Measurements from ENCODE around the gene SLC9A7.

The SLC9A7 gene

GRCh38 chrX:46635186-46635585 is 123.7 kb downstream of the SLC9A7 start:
- no peak for TF ChIP-seq FOXP2 (optimal IDR thresholded peaks at IDR 0.05; ENCODE audit: borderline replicate concordance, extremely low read depth, extremely low read length, insufficient read depth)

GRCh38 chrX:46634577-46634976 is 124.3 kb downstream of the SLC9A7 start:
- TF ChIP-seq SIN3A (IDR thresholded peaks at IDR 0.05; ENCODE audit: borderline replicate concordance, insufficient read depth, low read length): no peak
- no peak for TF ChIP-seq REST (IDR thresholded peaks at IDR 0.05; ENCODE audit: insufficient read depth in 1 of 2, low read depth in 2 of 2, low read length in 2 of 2)
- TF ChIP-seq TAF1 (IDR thresholded peaks at IDR 0.05; ENCODE audit: borderline replicate concordance, insufficient read depth, low read length): no peak
- TF ChIP-seq FOXP2 (optimal IDR thresholded peaks at IDR 0.05; ENCODE audit: borderline replicate concordance, extremely low read depth, extremely low read length, insufficient read depth): no peak
- TF ChIP-seq POLR2AphosphoS5 (IDR thresholded peaks at IDR 0.05; ENCODE audit: low read depth, low read length): no peak

- TF ChIP-seq FOXP2 (optimal IDR thresholded peaks at IDR 0.05; ENCODE audit: borderline replicate concordance, extremely low read depth, extremely low read length, insufficient read depth) (no peak), SIN3A (IDR thresholded peaks at IDR 0.05; ENCODE audit: borderline replicate concordance, insufficient read depth, low read length) (no peak)
These were observed 128.8 kb downstream of the SLC9A7 start for GRCh38 chrX:46630141-46630540.

DNA sequence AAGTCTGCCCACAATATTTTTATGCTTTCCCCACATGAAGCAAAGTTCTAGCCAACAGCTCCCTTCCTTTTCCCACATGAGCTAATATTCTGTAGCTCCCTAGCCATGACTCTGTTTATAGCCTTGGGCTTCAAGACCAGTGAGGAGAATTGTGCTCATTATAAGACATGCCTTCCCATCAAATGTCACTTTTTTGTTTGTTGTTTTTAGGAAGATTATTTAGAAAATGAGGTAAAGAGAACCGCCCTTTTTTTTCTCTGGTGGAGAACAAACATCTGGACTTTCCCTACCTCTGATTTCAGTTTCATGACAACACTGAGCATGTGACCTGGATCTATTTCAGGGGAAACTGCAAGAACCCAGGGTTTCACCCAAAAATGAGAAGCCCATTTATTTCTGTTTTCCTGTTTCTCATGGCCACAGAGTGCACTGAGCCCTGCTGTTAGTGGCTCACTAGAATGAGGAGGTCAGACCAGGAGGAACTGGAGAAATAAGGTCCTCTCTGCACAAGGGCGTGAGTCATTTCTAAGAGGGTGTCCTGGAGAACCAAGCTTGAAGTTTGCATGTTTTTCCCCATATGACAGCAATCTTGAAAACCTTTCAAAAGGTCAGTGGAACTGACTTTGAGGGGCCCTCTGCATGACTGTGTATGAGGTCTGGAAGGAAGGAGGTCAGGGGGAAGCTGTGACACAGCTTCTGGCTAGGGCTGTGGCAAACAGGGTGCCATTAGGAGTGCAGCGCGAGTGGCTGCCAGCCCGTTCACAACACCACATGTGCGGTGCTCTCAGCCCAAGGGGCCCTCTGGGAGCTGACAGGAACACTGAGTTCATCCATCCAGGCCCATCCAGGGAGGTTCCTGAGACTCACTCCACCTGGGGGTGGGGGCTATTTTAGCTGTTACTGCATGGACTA is 130.2 kb downstream of the SLC9A7 start:
- TF ChIP-seq TAF1 (IDR thresholded peaks at IDR 0.05; ENCODE audit: borderline replicate concordance, insufficient read depth, low read length): no peak
- TF ChIP-seq REST (IDR thresholded peaks at IDR 0.05; ENCODE audit: insufficient read depth in 1 of 2, low read depth in 2 of 2, low read length in 2 of 2): no peak
- TF ChIP-seq SIN3A (IDR thresholded peaks at IDR 0.05; ENCODE audit: borderline replicate concordance, insufficient read depth, low read length): no peak
- no peak for TF ChIP-seq POLR2AphosphoS5 (IDR thresholded peaks at IDR 0.05; ENCODE audit: low read depth, low read length)
- no peak for TF ChIP-seq FOXP2 (optimal IDR thresholded peaks at IDR 0.05; ENCODE audit: borderline replicate concordance, extremely low read depth, extremely low read length, insufficient read depth)

GRCh38 chrX:46627711-46628419 is 131.1 kb downstream of the SLC9A7 start:
- no peak for TF ChIP-seq TAF1 (IDR thresholded peaks at IDR 0.05; ENCODE audit: borderline replicate concordance, insufficient read depth, low read length)
- no peak for TF ChIP-seq REST (IDR thresholded peaks at IDR 0.05; ENCODE audit: insufficient read depth in 1 of 2, low read depth in 2 of 2, low read length in 2 of 2)
- no peak for TF ChIP-seq SIN3A (IDR thresholded peaks at IDR 0.05; ENCODE audit: borderline replicate concordance, insufficient read depth, low read length)
- TF ChIP-seq POLR2AphosphoS5 (IDR thresholded peaks at IDR 0.05; ENCODE audit: low read depth, low read length): no peak
- no peak for TF ChIP-seq FOXP2 (optimal IDR thresholded peaks at IDR 0.05; ENCODE audit: borderline replicate concordance, extremely low read depth, extremely low read length, insufficient read depth)

DNA sequence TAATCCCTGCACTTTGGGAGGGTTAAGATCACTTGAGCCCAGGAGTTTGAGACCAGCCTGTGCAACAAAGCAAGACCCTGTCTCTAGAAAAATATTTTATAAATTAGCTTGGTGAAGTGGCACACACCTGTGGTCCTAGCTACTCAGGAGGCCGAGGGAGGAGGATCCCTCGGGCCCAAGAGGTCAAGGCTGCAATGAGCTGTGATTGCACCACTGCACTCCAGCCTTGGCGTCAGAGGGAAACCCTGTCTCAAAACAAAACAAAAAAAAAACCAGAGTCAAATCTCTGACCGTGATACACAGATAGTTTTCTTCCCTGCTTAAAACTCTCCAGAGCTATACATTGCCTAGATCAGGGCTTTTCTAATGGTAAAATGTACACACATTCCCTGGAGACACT is 131.9 kb downstream of the SLC9A7 start:
- TF ChIP-seq POLR2AphosphoS5 (IDR thresholded peaks at IDR 0.05; ENCODE audit: low read depth, low read length) (no peak), TAF1 (IDR thresholded peaks at IDR 0.05; ENCODE audit: borderline replicate concordance, insufficient read depth, low read length) (no peak), FOXP2 (optimal IDR thresholded peaks at IDR 0.05; ENCODE audit: borderline replicate concordance, extremely low read depth, extremely low read length, insufficient read depth) (no peak), REST (IDR thresholded peaks at IDR 0.05; ENCODE audit: insufficient read depth in 1 of 2, low read depth in 2 of 2, low read length in 2 of 2) (no peak), SIN3A (IDR thresholded peaks at IDR 0.05; ENCODE audit: borderline replicate concordance, insufficient read depth, low read length) (no peak)
